ENCODE data around the gene MTAP. TPM values are rescaled to one million over a fixed set of nuclear protein-coding genes. Genes with fewer than 3 reads are reported as not detected.
"Not testable (repeated sequence)": the region's sequence is repeated elsewhere in the genome, so short reads cannot be mapped to it uniquely, and the experiment has no call there.

Gene MTAP
- total RNA-seq, 1 donor from 2014 or later = 42.6 TPM

GRCh38 chr9:21919377-21920362, 117.2 kb downstream of the MTAP start:
- peak; percentile 85 for DNase-seq (ENCODE audit: low read depth)

- DNase-seq (ENCODE audit: low read depth) = no peak
Observed at GRCh38 chr9:21923694-21924093, 121.3 kb downstream of the MTAP start.

- DNase-seq (ENCODE audit: low read depth) = no peak
Observed at GRCh38 chr9:21927752-21928151, 125.3 kb downstream of the MTAP start.

GRCh38 chr9:21931428-21931827, 129.0 kb downstream of the MTAP start:
- peak; percentile 22 for DNase-seq (ENCODE audit: low read depth)

- DNase-seq (ENCODE audit: low read depth) = peak; percentile 4
Observed at GRCh38 chr9:21933281-21933680, 130.8 kb downstream of the MTAP start.

- peak; percentile 26 for DNase-seq (ENCODE audit: low read depth)
Observed at GRCh38 chr9:21933865-21934264, 131.4 kb downstream of the MTAP start.

GRCh38 chr9:21935631-21936030, 133.2 kb downstream of the MTAP start:
- no peak for DNase-seq (ENCODE audit: low read depth)

- no peak for DNase-seq (ENCODE audit: low read depth)
Observed at GRCh38 chr9:21936161-21936560, 133.7 kb downstream of the MTAP start.

GRCh38 chr9:21941337-21941995, 139.0 kb downstream of the MTAP start:
- DNase-seq (ENCODE audit: low read depth) = no peak

- DNase-seq (ENCODE audit: low read depth) = no peak
Observed at GRCh38 chr9:21943464-21943863, 141.0 kb downstream of the MTAP start.

- DNase-seq (ENCODE audit: low read depth) = no peak
Observed at GRCh38 chr9:21945606-21946005, 143.2 kb downstream of the MTAP start.

GRCh38 chr9:21958833-21959232, 156.4 kb downstream of the MTAP start:
- no peak for DNase-seq (ENCODE audit: low read depth)

GRCh38 chr9:21959268-21959667, 156.8 kb downstream of the MTAP start:
- DNase-seq (ENCODE audit: low read depth) = not testable (repeated sequence)

GRCh38 chr9:21961569-21961968, 159.1 kb downstream of the MTAP start:
- DNase-seq (ENCODE audit: low read depth) = no peak

GRCh38 chr9:21964925-21965385, 162.5 kb downstream of the MTAP start:
- DNase-seq (ENCODE audit: low read depth) = peak; percentile 58

- peak; percentile 62 for DNase-seq (ENCODE audit: low read depth)
Observed at GRCh38 chr9:21965401-21965951, 163.0 kb downstream of the MTAP start.

GRCh38 chr9:21966140-21966851, 163.9 kb downstream of the MTAP start:
- DNase-seq (ENCODE audit: low read depth) = no peak

- no peak for DNase-seq (ENCODE audit: low read depth)
Observed at GRCh38 chr9:21967169-21967568, 164.7 kb downstream of the MTAP start.

GRCh38 chr9:21967702-21968101, 165.3 kb downstream of the MTAP start:
- DNase-seq (ENCODE audit: low read depth) = no peak

- DNase-seq (ENCODE audit: low read depth) = no peak
Observed at GRCh38 chr9:21968331-21969010, 166.0 kb downstream of the MTAP start.
